C4-2B (cell line): ENCODE results near the gene PTPRM.

Experiments used
- CTCF ChIP-seq: fragments of 450-650 bp; conservative IDR thresholded peaks from 2 replicates; pipeline ENCODE4 v1.5.1; 2017; ENCODE audit warnings: mild to moderate bottlenecking
- ZFX ChIP-seq: fragments of 450-650 bp; IDR thresholded peaks from 2 replicates; pipeline ENCODE4 v1.6.1; 2017

DNA sequence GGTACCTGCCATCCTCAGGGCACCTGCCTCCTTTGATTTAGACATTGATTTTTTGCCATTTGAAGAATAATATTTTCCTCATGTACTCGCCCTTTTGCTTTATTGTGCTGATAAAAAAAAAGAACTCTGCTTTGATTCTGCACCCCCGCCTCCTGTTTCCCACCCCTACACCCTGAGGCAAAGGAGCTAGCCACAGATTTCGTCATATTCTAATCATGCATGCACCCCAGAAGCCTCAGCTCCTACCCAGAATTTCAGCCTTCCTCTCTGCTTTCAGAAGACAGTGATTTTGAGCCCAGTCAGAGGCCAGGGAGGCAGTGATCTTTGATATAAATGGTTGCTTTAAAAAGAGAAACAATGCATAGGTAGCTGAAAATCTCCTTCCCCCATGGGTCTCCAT, 329.0 kb downstream of the PTPRM start:
- no peak for TF ChIP-seq CTCF
- no peak for TF ChIP-seq ZFX
